ENCODE data around the gene CSMD2. TPM values are rescaled to one million over a fixed set of nuclear protein-coding genes. Genes with fewer than 3 reads are reported as not detected.

The CSMD2 gene
- total RNA-seq, 1 experiment from 2014 or later: 13.2 TPM

DNA sequence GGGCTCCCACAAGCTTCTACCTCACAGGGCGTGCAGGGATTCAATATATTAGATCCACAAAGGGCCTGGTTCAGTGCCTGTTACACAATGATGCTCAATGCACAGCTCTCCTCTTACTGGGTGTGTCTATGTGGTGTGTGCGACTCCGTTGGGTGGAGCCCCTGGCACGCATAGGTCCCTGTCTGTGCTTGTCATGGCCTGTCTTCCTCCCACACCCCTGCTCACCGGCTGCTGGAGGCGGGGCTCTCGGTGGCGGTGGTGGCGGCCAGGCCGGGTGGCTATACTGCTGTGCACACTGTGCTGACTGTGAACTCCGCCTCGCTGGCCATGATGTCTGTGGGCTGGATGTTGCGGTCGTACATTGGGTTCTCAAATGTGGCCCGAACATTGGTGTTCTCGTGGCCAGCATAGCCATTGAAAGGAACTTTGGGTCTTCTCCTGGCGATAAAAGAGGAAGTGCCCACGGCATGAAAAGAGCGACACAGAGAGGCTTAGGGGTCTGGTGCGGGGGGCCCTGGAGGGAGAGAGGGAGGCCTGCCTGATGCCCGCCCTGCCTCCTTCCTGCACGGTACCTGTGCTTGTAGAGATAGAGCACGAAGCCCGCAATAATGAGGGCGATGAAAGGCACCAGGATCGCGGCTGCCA is 645.7 kb downstream of the CSMD2 start:
- Mint-ChIP-seq H3K9me3 (no peaks in the 10 kb centered on the region), H3K36me3 (no peaks in the 10 kb centered on the region), H3K4me1 (peaks cover 21% of the 10 kb centered on the region), H3K27ac (no peak overlapping the region), H3K4me3 (no peak overlapping the region), H3K27me3 (ENCODE audit: low read depth) (no peaks in the 10 kb centered on the region)
- ATAC-seq (no peak; the same call in 1 of the 2 replicates), DNase-seq (ENCODE audit: low spot score) (no peak)
- TF ChIP-seq CREB1 (CRISPR knock-in tag; IDR thresholded peaks at IDR 0.05): no peak
- TF ChIP-seq ZNF423 (CRISPR knock-in tag; IDR thresholded peaks at IDR 0.05): no peak
- TF ChIP-seq NFE2L1 (CRISPR knock-in tag; IDR thresholded peaks at IDR 0.05): no peak
- TF ChIP-seq, protein P1, sequence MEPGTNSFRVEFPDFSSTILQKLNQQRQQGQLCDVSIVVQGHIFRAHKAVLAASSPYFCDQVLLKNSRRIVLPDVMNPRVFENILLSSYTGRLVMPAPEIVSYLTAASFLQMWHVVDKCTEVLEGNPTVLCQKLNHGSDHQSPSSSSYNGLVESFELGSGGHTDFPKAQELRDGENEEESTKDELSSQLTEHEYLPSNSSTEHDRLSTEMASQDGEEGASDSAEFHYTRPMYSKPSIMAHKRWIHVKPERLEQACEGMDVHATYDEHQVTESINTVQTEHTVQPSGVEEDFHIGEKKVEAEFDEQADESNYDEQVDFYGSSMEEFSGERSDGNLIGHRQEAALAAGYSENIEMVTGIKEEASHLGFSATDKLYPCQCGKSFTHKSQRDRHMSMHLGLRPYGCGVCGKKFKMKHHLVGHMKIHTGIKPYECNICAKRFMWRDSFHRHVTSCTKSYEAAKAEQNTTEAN (CRISPR knock-in tag; IDR thresholded peaks at IDR 0.05): no peak
- TF ChIP-seq, protein P2, sequence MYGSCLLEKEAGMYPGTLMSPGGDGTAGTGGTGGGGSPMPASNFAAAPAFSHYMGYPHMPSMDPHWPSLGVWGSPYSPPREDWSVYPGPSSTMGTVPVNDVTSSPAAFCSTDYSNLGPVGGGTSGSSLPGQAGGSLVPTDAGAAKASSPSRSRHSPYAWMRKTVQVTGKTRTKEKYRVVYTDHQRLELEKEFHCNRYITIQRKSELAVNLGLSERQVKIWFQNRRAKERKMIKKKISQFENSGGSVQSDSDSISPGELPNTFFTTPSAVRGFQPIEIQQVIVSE (CRISPR knock-in tag; IDR thresholded peaks at IDR 0.05; ENCODE audit: borderline replicate concordance): no peak
- TF ChIP-seq TCF7 (CRISPR knock-in tag; IDR thresholded peaks at IDR 0.05; ENCODE audit: low read depth): no peak
- no peak for TF ChIP-seq OVOL2 (CRISPR knock-in tag; IDR thresholded peaks at IDR 0.05; ENCODE audit: borderline replicate concordance)
- no peak for TF ChIP-seq SMAD4 (CRISPR knock-in tag; IDR thresholded peaks at IDR 0.05)
- no peak for TF ChIP-seq TP53 (CRISPR knock-in tag; IDR thresholded peaks at IDR 0.05)
- no peak for TF ChIP-seq JUN (CRISPR knock-in tag; IDR thresholded peaks at IDR 0.05)
- no peak for TF ChIP-seq JAZF1 (CRISPR knock-in tag; IDR thresholded peaks at IDR 0.05)
- TF ChIP-seq, protein P3, sequence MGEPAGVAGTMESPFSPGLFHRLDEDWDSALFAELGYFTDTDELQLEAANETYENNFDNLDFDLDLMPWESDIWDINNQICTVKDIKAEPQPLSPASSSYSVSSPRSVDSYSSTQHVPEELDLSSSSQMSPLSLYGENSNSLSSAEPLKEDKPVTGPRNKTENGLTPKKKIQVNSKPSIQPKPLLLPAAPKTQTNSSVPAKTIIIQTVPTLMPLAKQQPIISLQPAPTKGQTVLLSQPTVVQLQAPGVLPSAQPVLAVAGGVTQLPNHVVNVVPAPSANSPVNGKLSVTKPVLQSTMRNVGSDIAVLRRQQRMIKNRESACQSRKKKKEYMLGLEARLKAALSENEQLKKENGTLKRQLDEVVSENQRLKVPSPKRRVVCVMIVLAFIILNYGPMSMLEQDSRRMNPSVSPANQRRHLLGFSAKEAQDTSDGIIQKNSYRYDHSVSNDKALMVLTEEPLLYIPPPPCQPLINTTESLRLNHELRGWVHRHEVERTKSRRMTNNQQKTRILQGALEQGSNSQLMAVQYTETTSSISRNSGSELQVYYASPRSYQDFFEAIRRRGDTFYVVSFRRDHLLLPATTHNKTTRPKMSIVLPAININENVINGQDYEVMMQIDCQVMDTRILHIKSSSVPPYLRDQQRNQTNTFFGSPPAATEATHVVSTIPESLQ (CRISPR knock-in tag; IDR thresholded peaks at IDR 0.05): no peak
- ChIA-PET CTCF (interaction anchor here (1.0 kb wide), 1 partner anchor 18 kb away, joined by 5 read pairs; no protein-coding TSS in a partner anchor), POLR2A (no interaction called here)

DNA sequence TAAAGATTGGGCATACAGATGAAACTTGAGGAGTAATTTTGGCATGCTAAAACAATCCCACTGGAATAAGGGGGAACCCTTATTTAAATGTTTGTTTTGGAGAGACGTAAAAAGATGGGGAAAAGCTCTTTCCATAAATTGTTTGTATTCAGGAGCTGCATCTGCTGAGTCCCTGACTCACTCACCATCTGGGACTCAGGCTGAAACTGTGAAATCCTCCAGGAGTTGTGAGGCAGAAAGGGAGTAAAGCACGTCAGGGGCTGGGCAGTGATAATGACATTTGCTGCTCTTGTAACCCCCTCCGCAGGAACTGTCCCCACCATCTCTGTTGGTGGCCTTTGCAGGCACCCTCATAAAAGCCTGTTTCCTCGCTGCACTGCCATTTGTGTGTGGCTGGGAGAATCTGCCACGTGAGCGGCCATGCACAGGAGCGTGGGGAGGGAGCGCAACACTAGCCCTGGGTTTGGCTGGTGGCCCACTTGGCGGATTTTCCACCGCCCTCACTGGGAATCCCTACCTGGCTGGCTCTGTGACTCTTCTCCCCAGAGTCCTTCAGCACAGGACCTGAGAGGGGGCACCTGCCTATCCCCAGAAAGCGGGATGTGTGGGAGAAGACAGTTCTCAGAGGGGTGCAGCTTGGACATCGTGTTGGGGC is 647.3 kb downstream of the CSMD2 start:
- H3K36me3 Mint-ChIP-seq: no peaks in the 10 kb centered on the region
- POLR2A ChIA-PET: no interaction called here
- peaks cover 8% of the 10 kb centered on the region for H3K9me3 Mint-ChIP-seq
- H3K27me3 Mint-ChIP-seq (ENCODE audit: low read depth): no peaks in the 10 kb centered on the region
- no peak overlapping the region for H3K27ac Mint-ChIP-seq
- no peak overlapping the region for H3K4me3 Mint-ChIP-seq
- CTCF ChIA-PET: interaction anchor here (1.2 kb wide), 1 partner anchor 95 kb away, joined by 3 read pairs; no protein-coding TSS in a partner anchor
- no peak for DNase-seq (ENCODE audit: low spot score)
- peaks cover 21% of the 10 kb centered on the region for H3K4me1 Mint-ChIP-seq
- TF ChIP-seq ELF4 (CRISPR knock-in tag; IDR thresholded peaks at IDR 0.05; ENCODE audit: low read depth) (no peak), ZNF317 (CRISPR knock-in tag; IDR thresholded peaks at IDR 0.05; ENCODE audit: borderline replicate concordance, low read depth) (no peak), MYBL2 (CRISPR knock-in tag; IDR thresholded peaks at IDR 0.05) (no peak)
- no peak for ATAC-seq

DNA sequence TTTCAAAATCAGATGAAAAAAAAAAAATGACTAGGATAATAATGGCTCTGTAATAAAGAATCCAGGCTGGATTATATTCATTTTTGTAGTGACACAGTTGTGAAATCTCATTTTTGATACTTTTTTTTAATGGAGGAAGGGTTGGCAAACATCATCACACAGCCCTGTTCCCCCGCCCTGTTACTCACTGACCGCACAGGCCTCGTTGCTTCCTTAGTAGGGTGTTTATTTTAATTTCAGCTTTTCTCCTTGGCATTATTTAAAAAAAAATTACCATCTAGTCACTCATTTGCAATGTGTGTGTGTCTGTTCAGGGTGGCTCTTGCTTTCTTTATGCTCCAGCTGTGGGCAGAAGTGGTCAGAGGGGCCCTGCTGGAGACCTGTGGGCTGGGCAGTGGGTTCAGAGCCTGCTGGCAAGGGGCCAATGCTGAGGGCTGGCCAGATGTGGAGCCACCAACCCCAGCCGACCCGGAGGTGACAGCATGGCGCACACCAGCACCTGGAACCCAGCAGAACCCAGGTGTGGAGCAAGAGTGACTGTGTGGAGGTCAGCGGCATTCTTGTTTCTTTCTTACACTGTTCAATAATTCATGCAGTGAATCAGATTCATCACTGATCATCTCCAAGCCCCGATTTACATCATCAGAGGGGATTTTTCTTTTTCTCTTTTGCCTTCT is 648.0 kb downstream of the CSMD2 start:
- DNase-seq (ENCODE audit: low spot score): no peak
- ChIA-PET POLR2A (no interaction called here), CTCF (interaction anchor here (1.2 kb wide), 1 partner anchor 96 kb away, joined by 3 read pairs; no protein-coding TSS in a partner anchor)
- Mint-ChIP-seq H3K9me3 (peaks cover 8% of the 10 kb centered on the region), H3K36me3 (no peaks in the 10 kb centered on the region), H3K27ac (no peak overlapping the region), H3K27me3 (ENCODE audit: low read depth) (no peaks in the 10 kb centered on the region), H3K4me1 (peaks cover 21% of the 10 kb centered on the region), H3K4me3 (no peak overlapping the region)
- ATAC-seq: no peak
- TF ChIP-seq HMGXB4 (CRISPR knock-in tag; IDR thresholded peaks at IDR 0.05) (no peak), TEAD1 (CRISPR knock-in tag; IDR thresholded peaks at IDR 0.05) (no peak), ZNF423 (CRISPR knock-in tag; IDR thresholded peaks at IDR 0.05) (no peak), ZNF532 (CRISPR knock-in tag; IDR thresholded peaks at IDR 0.05; ENCODE audit: borderline replicate concordance) (no peak), CREB1 (CRISPR knock-in tag; IDR thresholded peaks at IDR 0.05) (no peak)
- TF ChIP-seq, protein P4, sequence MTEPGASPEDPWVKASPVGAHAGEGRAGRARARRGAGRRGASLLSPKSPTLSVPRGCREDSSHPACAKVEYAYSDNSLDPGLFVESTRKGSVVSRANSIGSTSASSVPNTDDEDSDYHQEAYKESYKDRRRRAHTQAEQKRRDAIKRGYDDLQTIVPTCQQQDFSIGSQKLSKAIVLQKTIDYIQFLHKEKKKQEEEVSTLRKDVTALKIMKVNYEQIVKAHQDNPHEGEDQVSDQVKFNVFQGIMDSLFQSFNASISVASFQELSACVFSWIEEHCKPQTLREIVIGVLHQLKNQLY (CRISPR knock-in tag; IDR thresholded peaks at IDR 0.05): no peak

All from WTC11 (cell line).